AG08395 (cell line): ENCODE measurements around the gene NACC2.
A peak's percentile ranks its signal among the peaks of the same experiment; 100 is the strongest.

ENCODE experiments used
- DNase-seq: peaks from one replicate; pipeline ENCODE4 v3.0.0; 2012; ENCODE audit warnings: mixed read lengths, low spot score

The NACC2 gene

GRCh38 chr9:136012651-136013050, 82.4 kb downstream of the NACC2 start:
- no peak for DNase-seq

- DNase-seq = peak; percentile 65
Observed at GRCh38 chr9:136011703-136012496, 83.2 kb downstream of the NACC2 start.

GRCh38 chr9:136011376-136011702, 83.8 kb downstream of the NACC2 start:
- no peak for DNase-seq

- DNase-seq = no peak
Observed at GRCh38 chr9:136010615-136011361, 84.3 kb downstream of the NACC2 start.

- no peak for DNase-seq
Observed at GRCh38 chr9:136010176-136010575, 84.9 kb downstream of the NACC2 start.

GRCh38 chr9:136009516-136009915, 85.6 kb downstream of the NACC2 start:
- DNase-seq = no peak

GRCh38 chr9:136008693-136008997, 86.4 kb downstream of the NACC2 start:
- DNase-seq = no peak

- peak; percentile 57 for DNase-seq
Observed at GRCh38 chr9:136007934-136008692, 87.0 kb downstream of the NACC2 start.

- DNase-seq = no peak
Observed at GRCh38 chr9:136007276-136007933, 87.7 kb downstream of the NACC2 start.

GRCh38 chr9:136006169-136006568, 88.9 kb downstream of the NACC2 start:
- no peak for DNase-seq

- DNase-seq = no peak
Observed at GRCh38 chr9:136004712-136005111, 90.4 kb downstream of the NACC2 start.

- DNase-seq = no peak
Observed at GRCh38 chr9:136004219-136004618, 90.9 kb downstream of the NACC2 start.

GRCh38 chr9:136003411-136004218, 91.5 kb downstream of the NACC2 start:
- no peak for DNase-seq

- peak; percentile 72 for DNase-seq
Observed at GRCh38 chr9:136002881-136003280, 92.2 kb downstream of the NACC2 start.

- no peak for DNase-seq
Observed at GRCh38 chr9:136002215-136002614, 92.9 kb downstream of the NACC2 start.

GRCh38 chr9:136001231-136001630, 93.9 kb downstream of the NACC2 start:
- DNase-seq = no peak

- no peak for DNase-seq
Observed at GRCh38 chr9:135998410-135999071, 96.5 kb downstream of the NACC2 start.

- no peak for DNase-seq
Observed at GRCh38 chr9:135998016-135998380, 97.1 kb downstream of the NACC2 start.

- DNase-seq = no peak
Observed at GRCh38 chr9:135997090-135998015, 97.7 kb downstream of the NACC2 start.

GRCh38 chr9:135995816-135996215, 99.3 kb downstream of the NACC2 start:
- no peak for DNase-seq
